DMS153 treated with DMSO at 0.1 percent for 48 hours (cell line): ENCODE results near the gene SCYL1.

Source experiments
- DNase-seq: peaks from one replicate; lab custom pipeline; 2025; ENCODE audit not compliant: unreplicated experiment; lab: John Stamatoyannopoulos, UW

SCYL1 gene

DNA sequence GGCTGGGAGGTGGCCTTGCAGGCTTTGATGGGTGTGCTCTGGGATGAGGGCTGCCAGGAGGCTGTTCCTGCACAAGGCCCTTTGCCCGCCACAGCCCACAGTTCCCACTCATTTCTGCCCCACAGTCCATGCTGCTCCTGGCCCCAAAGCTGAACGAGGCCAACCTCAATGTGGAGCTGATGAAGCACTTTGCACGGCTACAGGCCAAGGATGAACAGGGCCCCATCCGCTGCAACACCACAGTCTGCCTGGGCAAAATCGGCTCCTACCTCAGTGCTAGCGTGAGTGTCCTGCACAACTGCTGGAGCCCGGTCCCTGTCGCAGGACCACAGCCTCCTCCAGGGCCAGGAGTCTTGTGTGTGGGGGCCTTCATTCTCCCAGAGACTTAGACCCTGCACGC is 10.2 kb downstream of the SCYL1 start:
- DNase-seq: no peak

DNA sequence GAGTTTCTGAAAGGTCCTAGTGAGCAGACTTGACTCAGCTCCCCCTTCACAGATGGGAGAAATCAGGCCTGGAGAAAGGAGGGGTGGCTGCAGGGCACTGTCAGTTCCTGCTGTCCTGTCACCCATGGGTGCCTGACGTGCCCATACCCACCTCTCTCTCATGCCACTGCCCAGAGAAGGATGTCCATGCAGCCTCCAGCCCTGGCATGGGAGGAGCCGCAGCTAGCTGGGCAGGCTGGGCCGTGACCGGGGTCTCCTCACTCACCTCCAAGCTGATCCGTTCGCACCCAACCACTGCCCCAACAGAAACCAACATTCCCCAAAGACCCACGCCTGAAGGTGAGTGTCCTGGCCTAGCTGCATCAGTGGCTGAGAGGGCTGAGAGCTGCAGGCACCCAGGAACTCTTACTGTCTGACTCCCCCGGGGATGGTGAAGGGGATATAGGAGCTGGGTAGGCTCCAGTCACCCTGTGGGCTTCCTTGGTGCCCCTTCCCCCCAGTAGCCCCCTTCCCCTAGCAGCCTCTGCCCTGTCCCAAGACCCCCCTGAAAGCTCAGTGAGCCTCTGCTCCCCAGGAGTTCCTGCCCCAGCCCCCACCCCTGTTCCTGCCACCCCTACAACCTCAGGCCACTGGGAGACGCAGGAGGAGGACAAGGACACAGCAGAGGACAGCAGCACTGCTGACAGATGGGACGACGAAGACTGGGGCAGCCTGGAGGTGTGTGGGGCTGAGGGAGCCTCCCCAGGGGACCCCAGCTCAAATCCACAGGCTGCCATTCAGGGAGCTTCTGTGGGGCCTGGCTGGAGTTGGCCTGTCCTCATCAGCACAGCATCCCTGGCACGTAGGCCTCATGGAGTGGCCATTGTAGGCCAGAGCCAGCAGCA is 11.8 kb downstream of the SCYL1 start:
- no peak for DNase-seq

DNA sequence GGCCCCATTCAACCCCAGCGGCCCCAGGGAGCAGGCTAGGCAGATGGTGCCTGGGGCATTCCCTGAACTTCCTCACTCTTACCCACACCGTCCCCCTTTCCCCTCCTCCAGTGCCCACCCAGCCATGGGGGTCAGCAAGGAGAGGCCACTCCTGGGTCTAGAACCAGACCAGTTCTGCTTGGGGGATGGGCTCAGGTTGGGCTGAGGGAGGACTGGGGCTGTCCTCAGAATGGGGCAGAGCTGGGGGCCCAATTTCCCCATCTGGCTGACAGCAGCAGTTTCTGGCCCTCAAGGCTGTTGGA is 12.4 kb downstream of the SCYL1 start:
- DNase-seq: no peak

DNA sequence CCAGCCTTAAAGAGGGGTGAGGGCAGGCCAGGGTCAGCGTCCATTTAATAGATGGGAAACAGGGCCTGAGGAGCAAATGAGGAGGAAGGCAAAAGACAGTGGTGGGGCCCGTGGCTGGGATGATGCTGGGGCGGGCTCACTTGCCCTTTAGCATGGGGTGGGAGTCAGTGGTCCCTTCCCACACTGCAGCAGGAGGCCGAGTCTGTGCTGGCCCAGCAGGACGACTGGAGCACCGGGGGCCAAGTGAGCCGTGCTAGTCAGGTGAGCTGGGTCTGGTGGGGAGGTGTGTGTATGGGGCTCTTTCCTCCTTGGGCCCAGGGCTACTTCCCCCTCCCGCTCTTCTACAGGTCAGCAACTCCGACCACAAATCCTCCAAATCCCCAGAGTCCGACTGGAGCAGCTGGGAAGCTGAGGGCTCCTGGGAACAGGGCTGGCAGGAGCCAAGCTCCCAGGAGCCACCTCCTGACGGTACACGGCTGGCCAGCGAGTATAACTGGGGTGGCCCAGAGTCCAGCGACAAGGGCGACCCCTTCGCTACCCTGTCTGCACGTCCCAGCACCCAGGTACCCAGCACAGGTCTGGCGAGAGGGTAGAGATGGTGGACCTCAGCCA is 12.8 kb downstream of the SCYL1 start:
- no peak for DNase-seq

GRCh38 chr11:65538232-65538914 is 13.5 kb downstream of the SCYL1 start:
- no peak for DNase-seq

- DNase-seq: no peak
Measured at GRCh38 chr11:65538915-65539743, 14.2 kb downstream of the SCYL1 start.

GRCh38 chr11:65539744-65540289 is 14.9 kb downstream of the SCYL1 start:
- peak; percentile 36 for DNase-seq

- DNase-seq: peak; percentile 69
Measured at GRCh38 chr11:65540290-65541092, 15.6 kb downstream of the SCYL1 start.

DNA sequence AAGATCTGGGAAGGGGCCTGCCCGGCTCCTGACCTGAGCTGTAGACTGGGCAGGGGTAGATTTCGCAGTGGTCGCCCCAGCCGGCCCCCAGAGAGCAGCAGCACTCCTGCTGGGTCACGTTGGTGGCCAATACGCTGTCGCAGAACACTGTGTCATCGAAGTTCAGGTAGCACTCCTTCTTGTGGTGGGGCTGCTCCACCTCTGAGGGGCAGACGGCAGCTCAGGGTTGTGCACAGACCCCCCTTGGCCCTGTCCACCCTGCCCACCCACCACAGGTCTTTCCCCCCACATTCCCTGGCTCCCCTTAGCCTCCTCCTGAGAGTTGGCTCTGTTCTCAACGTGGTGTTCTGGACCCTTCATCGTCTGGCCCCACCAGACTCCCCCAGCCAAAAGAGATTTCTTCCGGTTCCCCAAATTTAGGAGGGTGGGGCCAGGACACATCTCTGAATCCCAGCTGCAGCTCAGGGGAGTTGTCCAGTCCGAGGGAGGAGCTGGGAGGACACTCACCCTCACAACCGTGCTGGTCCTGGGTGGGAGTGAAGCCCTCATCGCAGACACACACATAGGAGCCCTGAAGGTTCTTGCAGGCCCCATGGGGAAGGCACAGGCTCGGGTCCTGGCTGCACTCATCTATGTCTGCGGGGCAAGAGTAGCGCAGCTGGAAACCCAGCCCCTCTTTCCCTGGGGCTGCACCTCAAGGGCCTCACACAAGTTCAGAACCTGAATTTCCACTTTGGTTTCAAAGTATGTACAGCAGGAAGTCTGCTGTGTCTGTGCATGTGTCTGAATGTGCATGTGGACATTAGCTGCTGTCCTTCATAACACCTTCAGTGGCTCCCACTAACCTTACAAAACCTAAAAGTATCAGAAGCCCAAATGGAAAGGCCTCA is 16.5 kb downstream of the SCYL1 start:
- DNase-seq: no peak

- no peak for DNase-seq
Measured at GRCh38 chr11:65542738-65543390, 18.0 kb downstream of the SCYL1 start.

- DNase-seq: no peak
Measured at GRCh38 chr11:65545853-65546216, 21.0 kb downstream of the SCYL1 start.

GRCh38 chr11:65546217-65546958 is 21.5 kb downstream of the SCYL1 start:
- peak; percentile 94 for DNase-seq

DNA sequence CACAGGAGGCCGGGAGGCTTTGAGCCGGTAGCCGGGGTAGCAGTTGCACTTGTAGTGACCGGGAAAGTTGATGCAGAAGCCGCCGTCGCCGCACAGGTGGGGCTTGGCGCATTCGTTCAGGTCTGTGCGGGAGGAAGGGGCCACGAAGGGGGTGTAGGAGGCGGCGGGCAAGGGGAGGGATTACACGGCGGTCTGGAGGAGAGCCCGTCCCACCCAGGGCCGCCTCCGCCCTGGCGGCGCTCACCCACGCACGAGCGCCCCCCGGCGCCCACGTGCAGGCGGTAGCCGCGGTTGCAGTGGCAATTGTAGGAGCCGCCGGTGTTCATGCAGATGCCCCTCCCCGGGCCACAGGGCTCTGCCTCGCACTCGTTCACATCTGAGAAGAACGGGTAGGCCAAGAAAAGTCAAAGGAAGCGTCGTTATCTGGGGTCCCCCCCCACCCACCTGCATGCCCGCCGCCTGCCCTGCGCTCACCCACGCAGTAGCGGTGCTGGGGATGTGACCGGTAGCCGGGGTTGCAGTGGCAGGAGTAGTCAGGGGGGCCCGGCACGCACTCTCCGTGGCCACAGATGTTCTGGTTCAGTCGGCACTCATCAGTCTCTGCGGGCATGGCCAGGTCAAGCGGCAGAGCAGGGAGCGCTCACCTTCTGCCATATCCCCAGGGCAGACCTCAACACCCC is 22.7 kb downstream of the SCYL1 start:
- DNase-seq: no peak

DNA sequence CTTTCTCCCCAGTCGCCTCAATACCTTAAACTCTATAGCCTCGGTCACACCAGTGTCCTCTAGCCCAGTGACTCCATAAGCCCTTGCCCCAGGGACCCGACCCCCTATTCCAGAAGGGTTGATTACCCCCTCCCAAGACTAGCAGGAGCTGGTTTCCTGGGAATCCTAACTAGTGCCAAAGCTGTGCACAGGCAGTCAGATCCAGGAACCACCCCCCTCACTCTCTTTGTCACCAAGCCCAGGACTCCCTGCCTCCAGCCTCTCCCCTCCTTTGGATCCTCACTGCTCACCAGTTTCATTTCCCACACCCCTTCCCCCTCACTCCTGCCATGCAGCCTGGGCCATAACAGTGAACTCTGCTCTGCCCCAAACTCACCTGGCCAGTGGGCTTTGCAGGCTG is 23.5 kb downstream of the SCYL1 start:
- no peak for DNase-seq

DNA sequence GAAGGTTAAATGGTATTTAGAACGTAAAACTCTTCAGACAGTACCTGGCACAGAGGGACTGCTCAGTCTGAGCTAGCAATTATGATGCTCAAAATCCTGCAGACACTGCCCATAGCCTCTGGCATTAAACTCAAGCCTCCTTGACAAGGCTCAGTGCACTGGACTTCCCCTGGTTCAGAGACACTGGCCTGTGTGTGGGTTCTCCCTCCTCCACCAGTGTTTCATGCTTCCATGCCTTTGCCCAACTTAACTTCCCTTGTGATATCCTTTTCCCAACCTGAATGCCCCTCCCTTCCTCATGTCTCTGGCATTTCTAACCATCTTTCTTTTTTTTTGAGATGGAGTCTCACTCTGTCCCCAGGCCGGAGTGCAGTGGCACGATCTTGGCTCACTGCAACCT is 24.2 kb downstream of the SCYL1 start:
- no peak for DNase-seq

GRCh38 chr11:65551572-65552387 is 26.9 kb downstream of the SCYL1 start:
- peak; percentile 84 for DNase-seq
